A549 treated with AZD2906 at 1 μM for 4 hours (cell line): ENCODE data around the gene AHSA1. TPM values are rescaled to one million over a fixed set of nuclear protein-coding genes. Genes with fewer than 3 reads are reported as not detected.

Source experiments
- total RNA-seq: library from RNA; stranded (reverse); fragments of 200-300 nt; extraction: Qiagen RNA extraction; gene quantifications from 5 replicates; pipeline ENCODE4 v1.2.3, GENCODE V29; 2022

AHSA1 gene
- 207 to 243 TPM (median 225 TPM) in 5 replicates for total RNA-seq

DNA sequence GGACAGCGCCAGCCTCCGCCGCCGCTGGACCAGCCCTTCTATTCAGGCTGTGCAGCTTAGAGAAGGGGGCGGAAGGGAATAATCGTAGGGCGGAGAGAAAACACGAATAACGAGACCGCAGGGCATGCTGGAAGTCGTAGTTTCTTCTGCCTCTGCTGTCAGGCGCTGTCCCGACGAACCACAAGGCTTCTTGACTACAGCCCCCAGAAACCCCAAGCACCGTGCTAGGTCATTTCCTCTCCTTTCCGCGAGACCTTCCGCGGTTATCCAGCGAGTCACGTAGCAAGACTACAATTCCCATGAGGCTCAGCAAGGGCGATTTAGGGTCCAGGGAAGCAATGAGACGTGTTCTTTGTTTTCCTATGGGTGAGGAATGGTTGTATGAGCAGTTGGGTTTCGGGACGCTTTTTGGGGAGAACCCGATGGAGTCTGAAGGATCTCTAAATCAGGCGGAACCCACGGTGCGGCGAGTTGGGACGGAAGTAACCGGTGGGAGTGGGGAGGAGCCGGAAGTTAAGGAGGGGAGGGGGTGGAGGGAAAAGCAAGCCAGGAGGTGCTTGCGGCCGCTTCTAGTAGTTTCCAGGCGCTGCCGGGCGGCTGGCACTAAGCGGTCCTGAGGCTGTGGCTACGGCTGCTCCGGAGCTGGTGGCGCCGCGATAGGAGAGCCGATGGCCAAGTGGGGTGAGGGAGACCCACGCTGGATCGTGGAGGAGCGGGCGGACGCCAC, at the start of gene AHSA1, which contains the start of gene VIPAS39:
TSS of gene AHSA1 (plus strand) at position 572 of the 727 bp plus-strand sequence. CDS start at position 669, 97 bp downstream.
TSS of gene VIPAS39 (minus strand) at position 80 of the 727 bp plus-strand sequence. CDS start 3,499 bp downstream, outside the sequence.

DNA sequence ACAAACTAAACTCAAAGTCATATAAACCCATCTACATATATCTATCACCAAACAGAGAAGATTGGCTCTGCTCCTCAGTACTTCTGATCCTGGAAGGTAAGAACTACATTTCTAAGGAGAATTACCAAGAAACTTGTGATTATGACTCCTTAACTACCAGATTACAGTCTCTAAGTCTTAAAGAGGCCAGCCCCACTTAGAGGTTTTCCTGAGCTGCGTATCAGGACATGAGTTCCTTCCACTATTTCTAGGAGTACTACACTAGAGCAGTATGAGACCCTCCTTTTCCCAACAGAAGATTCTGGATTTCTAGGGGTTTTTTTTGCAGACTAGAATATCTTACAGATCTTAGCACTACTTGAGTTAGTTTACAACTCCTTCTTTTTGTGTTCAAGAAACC, 34.5 kb upstream of the AHSA1 start, which contains the start of gene NOXRED1:
TSS of gene NOXRED1 (minus strand) at position 101 of the 400 bp plus-strand sequence. CDS start 634 bp downstream, outside the sequence.

DNA sequence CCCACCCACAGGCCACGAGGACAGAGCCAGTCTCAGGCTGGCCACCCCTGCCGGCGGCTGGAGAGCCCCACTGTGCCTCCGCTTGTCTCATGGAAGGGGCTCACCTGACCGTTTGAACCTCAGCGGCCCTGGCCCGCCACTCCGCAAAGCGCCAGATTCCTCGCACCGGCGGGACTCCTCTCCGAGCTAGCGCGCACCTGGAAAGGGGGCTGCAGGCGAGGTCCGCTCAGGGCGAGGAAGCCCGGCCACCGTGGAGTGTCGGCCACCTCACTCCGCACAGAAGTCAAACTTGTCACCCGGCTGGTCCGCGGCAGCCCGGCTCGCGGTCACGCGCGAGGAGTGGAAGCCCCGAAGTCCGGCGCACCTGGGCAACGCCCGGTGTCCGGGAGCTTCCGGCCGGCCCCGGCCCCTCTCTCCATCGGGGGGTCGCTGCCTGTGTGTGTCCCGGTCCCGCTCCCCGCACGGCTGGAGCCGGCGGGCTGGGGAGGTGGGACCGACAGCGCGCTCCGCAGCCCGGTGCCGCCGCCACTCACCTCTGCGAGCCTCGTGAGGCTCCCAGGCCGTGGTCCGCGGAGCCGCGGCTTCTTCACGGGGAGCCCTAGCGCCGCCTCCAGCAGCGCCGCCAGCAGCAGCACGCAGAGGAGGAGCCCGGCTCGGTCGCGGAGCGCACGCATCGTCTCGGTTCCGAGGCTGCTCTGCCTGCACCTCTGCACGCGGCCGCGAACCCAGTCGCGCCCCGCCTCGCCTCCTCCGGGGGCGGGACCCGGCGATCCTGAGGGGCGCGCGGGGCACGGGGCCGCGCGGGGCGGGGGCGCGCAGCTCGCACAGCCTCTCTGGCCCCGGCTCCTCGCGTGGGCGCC, 40.5 kb downstream of the AHSA1 start, which contains the start of gene ISM2:
TSS of gene ISM2 (minus strand) at position 697 of the 860 bp plus-strand sequence. CDS start at position 674, 23 bp downstream.

Other genes with a start within 250 kb of the AHSA1 start
- not detected in 5 replicates for gene NGB, start 186.9 kb upstream of the AHSA1 start, total RNA-seq
- gene POMT2, start 137.2 kb upstream of the AHSA1 start, total RNA-seq: 23.1 to 30.7 TPM (median 27.5 TPM) in 5 replicates
- gene GSTZ1, start 137.1 kb upstream of the AHSA1 start, total RNA-seq: 31.7 to 35.9 TPM (median 33.3 TPM) in 5 replicates
- gene TMED8, start 81.0 kb upstream of the AHSA1 start, total RNA-seq: 4.4 to 7.0 TPM (median 6.0 TPM) in 5 replicates
- 1.4 to 3.1 TPM (median 1.5 TPM) in 5 replicates for gene SAMD15, start 80.7 kb upstream of the AHSA1 start, total RNA-seq
- 0.05 to 0.08 TPM (median 0.05 TPM) in 4 of 5 replicates, not detected in the other for gene NOXRED1, start 34.6 kb upstream of the AHSA1 start, total RNA-seq
- gene VIPAS39, start 492 bp upstream of the AHSA1 start, total RNA-seq: 12.2 to 14.7 TPM (median 13.5 TPM) in 5 replicates
- gene ISM2, start 40.7 kb downstream of the AHSA1 start, total RNA-seq: 0.29 to 0.44 TPM (median 0.43 TPM) in 5 replicates
- 27.7 to 39.8 TPM (median 34.9 TPM) in 5 replicates for gene SPTLC2, start 158.5 kb downstream of the AHSA1 start, total RNA-seq
- 14.2 to 16.3 TPM (median 15.9 TPM) in 5 replicates for gene ALKBH1, start 249.9 kb downstream of the AHSA1 start, total RNA-seq